H9 (cell line): ENCODE data around the gene PSMD6. TPM values are rescaled to one million over a fixed set of nuclear protein-coding genes. Genes with fewer than 3 reads are reported as not detected.

Experiments used
- DNase-seq: peaks from one replicate; pipeline ENCODE4 v3.0.0-alpha.2; 2017
- H2AFZ ChIP-seq: one replicate; pipeline ENCODE4 v1.6.1; 2013; ENCODE audit warnings: mild to moderate bottlenecking, low read length, control low read depth, moderate library complexity
- H2AK5ac ChIP-seq: 2 replicates; pipeline ENCODE4 v1.6.1; 2013; ENCODE audit warnings: low read length, control low read depth, mixed read lengths; ENCODE audit not compliant: insufficient read length
- H2BK120ac ChIP-seq: one replicate; pipeline ENCODE4 v1.6.1; 2013; ENCODE audit warnings: low read depth, mild to moderate bottlenecking, low read length, control low read depth, inconsistent platforms; ENCODE audit not compliant: poor library complexity, severe bottlenecking
- H2BK12ac ChIP-seq: 2 replicates; pipeline ENCODE4 v1.6.1; 2013; ENCODE audit warnings: low read length, control low read depth, mixed read lengths, low read depth; ENCODE audit not compliant: insufficient read length
- H2BK15ac ChIP-seq: 2 replicates; pipeline ENCODE4 v1.6.1; 2013; ENCODE audit warnings: low read depth, low read length, control low read depth
- H2BK20ac ChIP-seq: one replicate; pipeline ENCODE4 v1.6.1; 2013; ENCODE audit warnings: low read depth, mild to moderate bottlenecking, low read length, control low read depth, inconsistent platforms; ENCODE audit not compliant: poor library complexity, severe bottlenecking
- H2BK5ac ChIP-seq: 2 replicates; pipeline ENCODE4 v1.6.1; 2013; ENCODE audit warnings: low read length, control low read depth, mixed read lengths; ENCODE audit not compliant: insufficient read length
- H3K14ac ChIP-seq: 2 replicates; pipeline ENCODE4 v1.6.1; 2013; ENCODE audit warnings: low read length, control low read depth; ENCODE audit not compliant: insufficient read depth
- H3K18ac ChIP-seq: 2 replicates; pipeline ENCODE4 v1.6.1; 2013; ENCODE audit warnings: low read depth, mild to moderate bottlenecking, mixed read lengths, low read length, control low read depth; ENCODE audit not compliant: insufficient read length
- H3K23ac ChIP-seq: 2 replicates; pipeline ENCODE4 v1.6.1; 2013; ENCODE audit warnings: low read length, control low read depth, mixed read lengths, low read depth; ENCODE audit not compliant: insufficient read length
- H3K23me2 ChIP-seq: 2 replicates; pipeline ENCODE4 v1.6.1; 2013; ENCODE audit warnings: low read depth, mild to moderate bottlenecking, mixed read lengths, low read length, control low read depth; ENCODE audit not compliant: insufficient read length, poor library complexity, severe bottlenecking
- H3K27ac ChIP-seq: 2 replicates; pipeline ENCODE4 v1.5.1; 2013; ENCODE audit warnings: low read length, control low read depth, mixed read lengths, low read depth; ENCODE audit not compliant: insufficient read length
- H3K27me3 ChIP-seq: 2 replicates; pipeline ENCODE4 v1.6.1; 2013; ENCODE audit warnings: low read length, control low read depth, inconsistent platforms; ENCODE audit not compliant: insufficient read depth
- H3K4ac ChIP-seq: 2 replicates; pipeline ENCODE4 v1.6.1; 2013; ENCODE audit warnings: low read depth, mild to moderate bottlenecking, control low read depth, inconsistent platforms, low read length, moderate library complexity
- H3K4me1 ChIP-seq: 2 replicates; pipeline ENCODE4 v1.6.1; 2013; ENCODE audit warnings: low read length, control low read depth, inconsistent platforms; ENCODE audit not compliant: insufficient read depth
- H3K4me2 ChIP-seq: 2 replicates; pipeline ENCODE4 v1.6.1; 2013; ENCODE audit warnings: low read length, control low read depth, mixed read lengths; ENCODE audit not compliant: insufficient read length, insufficient read depth
- H3K56ac ChIP-seq: 2 replicates; pipeline ENCODE4 v1.6.1; 2013; ENCODE audit warnings: low read depth, mild to moderate bottlenecking, mixed read lengths, low read length, control low read depth; ENCODE audit not compliant: insufficient read length
- H3K79me1 ChIP-seq: 2 replicates; pipeline ENCODE4 v1.6.1; 2013; ENCODE audit warnings: low read depth, mild to moderate bottlenecking, moderate library complexity, low read length, control low read depth, inconsistent platforms; ENCODE audit not compliant: insufficient read depth, poor library complexity, severe bottlenecking
- H3K79me2 ChIP-seq: 2 replicates; pipeline ENCODE4 v1.6.1; 2013; ENCODE audit warnings: low read length, control low read depth, inconsistent platforms; ENCODE audit not compliant: insufficient read depth
- H3K9ac ChIP-seq: 2 replicates; pipeline ENCODE4 v1.6.1; 2013; ENCODE audit warnings: low read length, control low read depth, mixed read lengths; ENCODE audit not compliant: insufficient read length; ENCODE audit errors: extremely low read depth
- H3K9me3 ChIP-seq: one replicate; pipeline ENCODE4 v1.6.1; 2013; ENCODE audit warnings: low read depth, low read length, inconsistent platforms; ENCODE audit not compliant: control insufficient read depth
- H3T11ph ChIP-seq: one replicate; pipeline ENCODE4 v1.6.1; 2013; ENCODE audit warnings: mild to moderate bottlenecking, low read length, control low read depth, inconsistent platforms
- H4K20me1 ChIP-seq: one replicate; pipeline ENCODE4 v1.6.1; 2013; ENCODE audit not compliant: control insufficient read depth, insufficient read length, insufficient read depth
- H4K5ac ChIP-seq: 2 replicates; pipeline ENCODE4 v1.6.1; 2013; ENCODE audit warnings: low read depth, mild to moderate bottlenecking, mixed read lengths, low read length, control low read depth; ENCODE audit not compliant: insufficient read length
- H4K8ac ChIP-seq: replicated peaks from 2 replicates; pipeline ENCODE4 v1.6.1; 2013; ENCODE audit warnings: low read length, control low read depth, mixed read lengths, low read depth; ENCODE audit not compliant: insufficient read length
- H4K91ac ChIP-seq: 2 replicates; pipeline ENCODE4 v1.6.1; 2013; ENCODE audit warnings: low read depth, mild to moderate bottlenecking, moderate library complexity, mixed read lengths, low read length, control low read depth; ENCODE audit not compliant: insufficient read length
- H3K27ac Mint-ChIP-seq, 3 experiments: 2 replicates in 2 of 3; 3 replicates in 1 of 3; pipeline ENCODE4 v1.8.0; 2020 to 2021; ENCODE audit warnings: mixed read lengths in 3 of 3, mild to moderate bottlenecking in 1 of 3, moderate library complexity in 1 of 3
- H3K27me3 Mint-ChIP-seq: 2 replicates; pipeline ENCODE4 v1.8.0; 2021; ENCODE audit warnings: low read depth, mild to moderate bottlenecking, moderate library complexity, mixed read lengths
- H3K36me3 Mint-ChIP-seq, 3 experiments: 2 replicates in 2 of 3; 3 replicates in 1 of 3; pipeline ENCODE4 v1.8.0; 2020 to 2021; ENCODE audit warnings: low read depth in 3 of 3, mixed read lengths in 3 of 3; ENCODE audit not compliant: insufficient read depth in 1 of 3
- H3K4me1 Mint-ChIP-seq, 2 experiments: 2 replicates each; pipeline ENCODE4 v1.8.0; 2020; ENCODE audit warnings: mixed read lengths in 2 of 2
- H3K4me3 Mint-ChIP-seq, 2 experiments: 2 replicates in 1 of 2; 3 replicates in 1 of 2; pipeline ENCODE4 v1.8.0; 2020 to 2021; ENCODE audit warnings: mild to moderate bottlenecking in 2 of 2, mixed read lengths in 2 of 2, moderate library complexity in 1 of 2
- H3K9me3 Mint-ChIP-seq, 2 experiments: 2 replicates in 1 of 2; 3 replicates in 1 of 2; pipeline ENCODE4 v1.8.0; 2020; ENCODE audit warnings: mild to moderate bottlenecking in 2 of 2, mixed read lengths in 2 of 2, moderate library complexity in 1 of 2
- CTCF ChIP-seq: fragments of 200-600 bp; sonication (generic); conservative IDR thresholded peaks from 3 replicates; pipeline ENCODE4 v1.8.0; 2021; ENCODE audit warnings: antibody characterized with exemption, mild to moderate bottlenecking
- WGBS: extraction: QIAGEN DNeasy Blood & Tissue Kit; methylation state at CpG from one replicate; pipeline ENCODE4 v1.1.7; 2013; ENCODE audit warnings: missing lambda C conversion rate, low lambda C conversion rate, mixed read lengths; ENCODE audit not compliant: insufficient read length; ENCODE audit errors: extremely low coverage; 5-methylcytosine and 5-hydroxymethylcytosine counted together
- total RNA-seq: library from RNA; stranded (reverse); gene quantifications from 2 replicates; pipeline ENCODE4 v1.2.1, GENCODE V29; 2021

Gene PSMD6
- total RNA-seq, 1 experiment from 2014 or later = 112 TPM

DNA sequence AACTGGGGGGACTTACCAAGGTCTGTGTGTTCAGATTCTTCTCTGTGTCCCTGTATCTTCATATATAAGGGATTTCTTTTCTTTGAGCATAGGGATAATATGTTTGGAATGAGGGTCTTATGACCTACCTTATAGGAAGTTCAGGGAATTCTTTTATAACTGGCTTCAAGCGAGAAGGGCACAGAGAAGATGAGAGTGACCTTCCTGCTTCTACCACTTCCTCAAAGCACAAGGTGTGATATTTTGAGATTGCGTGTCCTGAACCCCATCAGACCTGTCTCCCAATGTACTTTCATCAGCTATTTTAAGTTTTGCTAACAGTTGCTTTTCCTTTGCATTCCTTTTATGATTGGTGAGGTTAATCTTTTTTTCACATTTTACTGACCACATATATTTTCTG lies 3.1 kb upstream of the PSMD6 start:
- no peaks in the 10 kb centered on the region; a peak in 1 of 5 replicates for H3K9me3 Mint-ChIP-seq
- no peaks in the 10 kb centered on the region for H3K79me1 ChIP-seq
- no peak overlapping the region for H2AFZ ChIP-seq
- H3K27ac ChIP-seq = no peak overlapping the region
- H3K4me1 Mint-ChIP-seq = peaks cover 33 to 39% of the 10 kb centered on the region in 2 experiments
- no peak overlapping the region for H2BK15ac ChIP-seq
- no peak overlapping the region for H2BK120ac ChIP-seq
- no peaks in the 10 kb centered on the region for H3K9me3 ChIP-seq
- no peak overlapping the region for H2BK12ac ChIP-seq
- no peak for TF ChIP-seq CTCF
- H3K23me2 ChIP-seq = peaks cover 3% of the 10 kb centered on the region
- no peak overlapping the region for H3K9ac ChIP-seq
- H4K5ac ChIP-seq = no peak overlapping the region
- no peak overlapping the region for H3K27ac Mint-ChIP-seq
- H3K4ac ChIP-seq = no peak overlapping the region
- H3T11ph ChIP-seq = no peak overlapping the region
- no peak overlapping the region for H3K18ac ChIP-seq
- no peak overlapping the region for H4K8ac ChIP-seq
- no peaks in the 10 kb centered on the region for H3K27me3 ChIP-seq
- no peak overlapping the region for H4K91ac ChIP-seq
- H4K20me1 ChIP-seq = no peaks in the 10 kb centered on the region
- H3K4me3 Mint-ChIP-seq = no peak overlapping the region
- peaks cover 11% of the 10 kb centered on the region; the same call in 1 of the 2 replicates for H3K79me2 ChIP-seq
- H3K56ac ChIP-seq = no peak overlapping the region
- no peak overlapping the region for H3K4me2 ChIP-seq
- DNase-seq = no peak
- H3K36me3 Mint-ChIP-seq = peaks cover 8 to 12% (median 11%) of the 10 kb centered on the region in 3 experiments; a peak in 5 of 7 replicates
- H2AK5ac ChIP-seq = no peak overlapping the region
- H3K14ac ChIP-seq = no peak overlapping the region
- no peak overlapping the region for H2BK20ac ChIP-seq
- no peak overlapping the region for H3K23ac ChIP-seq
- peaks cover 3% of the 10 kb centered on the region; the same call in 1 of the 2 replicates for H3K27me3 Mint-ChIP-seq
- H2BK5ac ChIP-seq = no peak overlapping the region
- WGBS = no CpG with 5 or more reads among the region's 2 CpGs
- 0 out of 2 replicates have a peak, but pooled peaks cover 4% of the 10 kb centered on the region for H3K4me1 ChIP-seq
